Stimulated activated CD4-positive, alpha-beta T cell treated with anti-CD3 and anti-CD28 coated beads, Interleukin-2, amount 100 ng/mL, for 48 hours (primary cell): Measurements from ENCODE around the gene RAB10.
A peak's percentile ranks its signal among the peaks of the same experiment; 100 is the strongest.
"Not testable (repeated sequence)": the region's sequence is repeated elsewhere in the genome, so short reads cannot be mapped to it uniquely, and the experiment has no call there.

Experiments
- DNase-seq, 2 donors: peaks; one replicate each; pipeline ENCODE4 v3.0.0-alpha.2; 2020

The RAB10 gene

DNA sequence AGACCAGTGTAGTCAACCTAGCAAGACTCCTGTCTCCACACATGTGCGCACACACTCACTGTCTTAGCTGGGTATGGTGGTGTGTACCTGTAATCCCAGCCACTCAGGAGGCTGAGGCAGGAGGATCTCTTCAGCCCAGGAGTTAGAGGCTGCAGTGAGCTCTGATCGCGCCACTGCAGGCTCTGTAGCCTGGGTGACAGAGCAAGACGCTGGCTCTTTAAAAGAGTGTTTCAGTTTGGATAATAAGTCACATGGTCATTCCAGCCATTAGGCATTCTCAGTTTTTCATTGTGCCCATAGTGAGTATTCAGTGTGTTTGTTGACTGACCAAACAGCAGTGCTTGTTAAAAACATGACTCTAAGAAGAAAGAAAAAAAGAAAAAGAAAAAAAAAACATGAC is 31.0 kb downstream of the RAB10 start:
- DNase-seq, result no peak

DNA sequence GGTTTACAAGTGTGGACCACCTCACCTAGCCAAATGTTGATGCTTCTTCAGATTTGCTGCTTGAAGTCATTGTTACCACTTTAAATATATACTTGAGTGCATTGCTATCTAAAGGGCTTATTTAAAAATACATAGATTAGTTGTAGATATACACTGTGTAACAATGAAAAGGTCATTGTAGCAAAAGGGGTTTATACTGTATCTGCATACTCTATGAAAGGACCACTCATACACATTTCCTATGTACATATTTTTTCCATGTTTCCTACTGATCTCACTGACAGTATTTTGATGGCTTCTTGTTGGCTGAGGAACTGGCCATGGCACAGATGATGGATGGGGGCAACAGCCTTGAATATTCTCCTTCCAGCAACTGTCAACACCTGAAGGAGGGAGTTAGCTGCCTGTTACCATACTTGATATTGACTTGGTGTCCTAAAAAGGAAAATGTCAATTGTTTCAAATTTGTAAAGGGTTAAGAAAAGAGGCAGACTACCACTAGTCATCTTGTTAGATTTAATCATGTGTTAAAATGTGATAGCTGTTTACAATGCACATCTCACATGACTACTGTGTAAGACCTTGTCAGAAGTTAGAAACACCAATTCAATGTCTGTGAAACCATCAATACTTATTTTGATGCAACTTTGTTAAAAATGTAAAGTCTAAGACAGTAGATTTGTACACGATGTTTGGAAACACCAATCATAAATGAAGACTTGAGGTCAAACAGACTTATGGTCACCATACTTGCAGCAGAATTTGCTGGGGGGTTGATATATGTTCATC is 33.5 kb downstream of the RAB10 start:
- DNase-seq, result no peak

DNA sequence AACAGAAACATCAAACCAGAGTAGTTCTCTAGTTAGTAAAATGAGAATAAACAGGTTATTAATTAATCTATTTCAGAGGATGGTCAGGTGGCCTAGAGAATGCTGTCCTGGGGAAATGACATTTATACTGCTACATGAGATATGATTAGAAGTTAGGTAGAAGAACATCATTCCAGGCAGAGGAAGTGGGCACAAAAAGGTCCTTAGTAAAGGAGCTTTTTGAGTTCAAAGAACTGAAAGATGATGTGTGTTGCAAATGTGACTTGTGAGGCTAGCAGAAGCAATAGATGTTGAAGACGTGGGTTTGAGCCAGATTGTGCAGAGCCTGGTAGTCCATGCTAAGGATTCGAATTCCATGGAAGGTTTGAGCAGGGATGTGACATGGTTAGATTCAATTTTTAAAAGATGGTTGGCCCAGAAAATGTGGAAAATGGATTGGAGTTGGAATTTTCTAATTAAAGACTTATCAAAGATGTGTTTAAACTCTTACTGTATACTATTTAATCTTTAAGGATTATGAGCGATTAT is 34.2 kb downstream of the RAB10 start:
- DNase-seq, result no peak

DNA sequence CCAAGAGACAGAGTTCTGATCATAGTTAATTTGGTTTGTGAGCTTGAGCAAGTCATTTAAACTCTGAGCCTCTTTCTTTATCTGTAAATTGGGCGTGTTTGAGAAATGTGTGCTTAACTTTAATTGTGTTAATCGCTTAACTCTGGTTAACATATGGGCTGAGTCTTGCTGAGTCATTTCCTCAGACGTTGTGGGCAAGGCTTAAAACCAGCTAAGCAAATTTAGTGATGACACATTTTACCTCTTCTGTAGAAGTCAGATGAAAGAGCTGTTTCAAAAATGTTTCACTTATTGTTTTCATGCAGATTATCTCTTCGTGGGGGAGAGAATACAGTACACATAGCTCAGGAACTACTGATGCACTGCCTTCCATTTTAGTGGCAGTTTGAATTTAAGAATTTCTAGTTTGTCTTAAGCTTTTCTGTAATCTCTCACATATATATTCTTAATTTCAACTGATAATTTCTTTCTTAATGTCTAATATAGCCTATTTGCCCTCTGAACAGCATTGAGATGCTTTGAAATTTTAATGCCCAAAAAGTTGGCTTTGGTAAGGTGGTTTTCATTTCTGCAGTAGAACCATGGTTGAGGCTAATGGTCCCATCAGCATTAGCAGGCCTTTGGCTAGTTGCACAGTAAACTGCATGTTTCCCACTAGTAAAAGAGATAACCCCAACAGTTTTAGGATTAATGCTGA is 34.9 kb downstream of the RAB10 start:
- DNase-seq, result peak; percentile 21 to 26

DNA sequence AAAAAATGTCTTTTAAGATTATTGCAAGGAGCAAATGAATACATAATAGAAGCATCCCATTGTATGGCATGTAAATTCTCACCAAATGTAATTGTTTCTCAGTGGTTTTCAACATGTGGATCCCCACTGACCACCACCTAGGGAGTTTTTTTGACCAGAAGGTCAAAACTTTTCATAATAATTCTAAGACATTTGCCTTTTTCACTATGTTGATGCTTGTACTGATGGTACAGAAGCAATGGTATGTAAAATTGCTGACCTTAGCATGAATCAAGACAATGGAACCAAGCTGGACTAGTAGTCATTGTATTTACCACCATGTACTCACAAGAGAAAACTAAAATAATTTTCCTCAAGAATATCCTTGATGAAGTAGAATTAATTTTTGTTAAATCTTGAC is 36.8 kb downstream of the RAB10 start:
- no peak for DNase-seq

DNA sequence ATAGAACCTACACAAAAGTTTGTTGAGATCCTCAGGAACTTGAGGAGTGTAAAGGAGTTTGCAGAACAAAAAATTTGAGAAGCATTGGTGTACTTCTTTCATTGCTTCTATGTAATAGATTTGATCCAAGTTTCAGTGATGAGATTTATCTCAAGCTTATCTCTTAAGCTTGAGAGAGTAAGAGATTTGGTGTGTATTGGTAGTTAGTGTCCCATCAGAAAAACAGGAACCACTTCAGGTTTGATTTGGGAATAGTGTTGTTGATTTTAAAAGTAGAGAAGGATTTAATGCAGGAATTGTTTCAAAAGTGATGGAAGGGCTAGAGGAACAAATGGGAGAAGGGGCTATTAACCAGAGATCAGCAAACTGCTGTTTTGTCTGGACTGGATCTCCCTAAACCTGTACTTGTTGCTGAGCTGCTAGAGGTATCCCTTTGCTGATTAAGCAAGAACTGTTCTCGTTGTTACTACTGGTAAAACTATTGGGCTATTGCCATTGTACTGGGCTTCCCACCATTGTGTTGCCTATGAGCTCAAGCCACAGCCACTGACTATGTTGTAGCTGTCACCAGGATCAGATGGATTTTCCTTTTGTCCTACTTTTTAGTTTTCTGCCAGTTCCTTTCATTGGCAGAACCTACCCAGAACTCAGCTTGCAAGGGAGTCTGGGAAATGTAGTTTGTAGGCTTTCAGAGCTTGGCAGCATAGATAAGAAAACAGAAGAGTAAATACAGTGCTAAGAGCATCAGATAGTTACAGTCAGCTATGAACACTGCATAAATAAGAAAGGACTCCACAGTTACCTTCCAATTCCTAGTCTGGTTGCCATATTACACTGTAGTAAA is 39.3 kb downstream of the RAB10 start:
- no peak for DNase-seq

DNA sequence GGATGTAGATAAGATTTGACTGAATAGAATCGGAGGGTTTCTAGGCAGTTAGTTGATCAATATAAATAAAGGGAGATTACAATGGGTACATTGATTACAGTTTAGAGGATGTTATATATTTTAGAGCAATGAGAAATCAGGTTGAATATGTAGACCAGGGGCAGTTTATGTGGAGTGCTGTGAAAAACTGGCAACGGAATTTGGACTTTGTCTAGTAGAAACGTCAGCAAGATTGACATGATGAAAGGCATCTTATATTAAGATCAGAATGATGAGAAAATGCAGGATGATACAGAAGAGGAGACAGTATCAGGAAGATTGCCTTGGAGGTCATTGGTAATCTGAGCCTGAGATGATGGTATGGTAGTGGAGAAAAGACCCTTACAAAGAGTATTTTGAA is 39.9 kb downstream of the RAB10 start:
- DNase-seq, result no peak

DNA sequence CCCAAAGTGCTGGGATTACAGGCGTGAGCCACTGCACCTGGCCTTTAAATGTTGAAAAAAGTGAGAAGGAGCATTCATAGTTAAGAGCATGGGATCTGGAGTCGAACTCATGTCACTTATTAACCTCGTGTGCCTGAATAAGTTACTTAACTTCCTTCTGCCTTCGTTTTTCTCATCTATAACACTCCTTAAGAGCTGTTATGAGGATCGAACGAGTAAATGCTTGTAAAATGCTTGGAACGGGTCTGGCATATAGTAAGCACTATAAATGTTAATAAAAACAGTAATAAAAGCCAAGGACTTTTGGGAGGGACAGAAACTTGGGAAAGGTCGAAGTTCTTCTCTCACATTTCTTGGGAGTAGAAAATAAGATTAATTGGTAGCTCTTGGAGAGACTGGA is 40.8 kb downstream of the RAB10 start:
- no peak for DNase-seq

DNA sequence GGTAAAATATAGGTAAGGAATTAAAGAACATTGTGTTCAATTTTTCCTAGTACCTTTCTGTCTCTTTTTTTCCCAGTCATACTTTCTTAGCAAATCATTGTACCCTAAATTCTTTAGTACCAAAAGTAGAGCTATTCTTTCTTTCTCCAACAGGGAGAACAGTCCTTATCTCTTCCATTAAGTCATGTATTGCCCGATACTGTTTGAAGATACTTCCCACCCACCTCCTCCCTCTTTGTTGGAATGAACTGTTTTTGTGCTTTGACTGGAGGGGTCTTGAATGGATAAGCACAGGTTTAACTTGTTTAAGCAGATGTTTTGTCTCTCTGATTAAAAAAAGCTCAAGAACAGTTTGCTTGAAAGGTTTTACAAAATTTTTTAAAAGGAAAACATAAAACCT is 41.3 kb downstream of the RAB10 start:
- no peak for DNase-seq

DNA sequence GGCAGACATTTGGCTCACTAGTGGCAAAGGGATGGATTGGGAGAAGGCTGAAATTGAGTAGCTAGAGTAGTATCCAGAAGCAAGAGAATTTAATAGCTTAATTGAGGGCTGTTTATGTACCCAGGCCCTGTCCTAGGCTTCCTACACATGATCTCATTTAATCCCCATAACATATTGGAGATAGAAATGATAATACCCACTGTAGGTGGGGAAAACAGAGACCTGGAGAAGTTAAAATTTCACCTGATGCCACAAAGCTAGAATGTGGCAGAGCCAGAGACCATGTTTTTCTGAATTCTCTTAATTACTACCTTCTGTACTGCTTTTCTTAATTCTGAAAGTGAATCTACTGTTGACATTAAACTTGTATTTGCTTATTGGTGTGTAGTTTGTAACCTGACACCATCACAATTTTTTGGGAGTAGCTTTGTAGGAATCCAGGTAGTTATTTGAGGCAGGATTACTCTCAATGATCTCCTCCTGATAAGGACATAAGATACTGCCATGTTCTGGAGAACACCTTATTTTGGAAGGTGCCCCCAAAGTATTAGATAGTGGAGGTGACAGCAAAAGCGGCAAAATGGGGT is 42.2 kb downstream of the RAB10 start:
- DNase-seq, result no peak

DNA sequence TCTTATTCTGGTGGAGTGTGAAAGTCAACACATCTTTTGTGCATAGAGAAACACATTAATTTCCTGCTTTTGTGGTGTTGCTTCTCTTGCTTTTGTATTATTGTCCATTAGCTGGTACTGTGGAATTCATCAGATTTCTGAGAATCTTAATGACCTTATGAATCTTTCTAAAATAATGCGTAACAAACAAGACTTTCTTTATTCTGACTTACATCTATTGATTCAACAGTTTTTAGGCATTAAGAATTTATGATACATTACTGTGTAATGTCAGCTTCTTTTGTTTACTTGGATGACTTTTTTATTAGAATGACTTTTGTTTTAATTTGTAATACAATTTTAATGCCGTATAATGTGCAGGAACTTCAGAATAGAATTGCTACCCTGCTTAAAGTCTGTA is 43.4 kb downstream of the RAB10 start:
- DNase-seq, result no peak

DNA sequence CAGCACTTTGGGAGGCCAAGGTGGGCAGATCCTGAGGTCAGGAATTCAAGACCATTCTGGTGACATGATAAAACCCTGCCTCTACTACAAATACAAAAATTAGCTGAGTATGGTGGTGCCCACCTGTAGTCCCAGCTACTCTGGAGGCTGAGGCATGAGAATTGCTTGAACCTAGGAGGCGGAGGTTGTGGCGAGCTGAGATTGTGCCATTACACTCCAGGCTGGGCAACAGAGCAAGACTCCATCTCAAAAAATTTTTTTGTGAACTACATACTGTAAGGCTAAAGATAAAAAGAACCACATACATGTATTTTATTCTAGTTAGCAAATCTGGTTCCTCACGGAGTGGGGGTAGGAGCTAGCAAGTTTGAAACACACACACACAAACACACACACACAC is 45.1 kb downstream of the RAB10 start:
- DNase-seq, result no peak

DNA sequence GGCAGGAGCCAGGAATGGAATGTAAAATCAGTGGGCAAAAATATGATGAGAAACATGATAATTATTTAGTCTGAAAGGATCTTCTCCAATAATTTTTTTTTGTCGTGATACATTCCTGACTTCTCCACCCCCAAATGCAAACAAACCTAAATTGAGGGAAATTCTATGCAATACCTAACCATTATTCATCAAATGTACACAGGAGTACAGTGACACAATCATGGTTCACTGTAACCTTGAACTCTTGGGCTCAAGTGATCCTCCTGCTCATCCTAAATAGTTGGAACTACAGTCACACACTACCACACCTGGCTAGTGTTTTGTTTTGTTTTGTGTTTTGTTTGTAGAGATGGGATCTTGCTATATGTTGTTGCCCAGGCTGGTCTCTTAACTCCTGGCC is 46.5 kb downstream of the RAB10 start:
- DNase-seq, result no peak

DNA sequence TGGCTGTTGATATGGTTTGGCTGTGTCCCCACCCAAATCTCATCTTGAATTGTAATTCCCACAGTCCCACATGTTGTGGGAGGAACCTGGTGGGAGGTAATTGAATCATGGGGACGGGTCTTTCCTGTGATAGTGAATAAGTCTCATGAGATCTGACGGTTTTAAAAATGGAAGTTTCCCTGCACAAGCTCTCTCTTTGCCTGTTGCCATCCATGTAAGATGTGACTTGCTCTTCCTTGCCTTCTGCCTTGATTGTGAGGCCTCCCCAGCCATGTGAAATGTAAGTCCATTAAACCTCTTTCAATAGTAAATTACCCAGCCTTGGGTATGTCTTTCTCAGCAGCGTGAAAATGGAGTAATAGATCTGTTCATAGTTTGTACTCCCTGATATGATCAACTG is 47.0 kb downstream of the RAB10 start:
- not testable (repeated sequence) for DNase-seq

DNA sequence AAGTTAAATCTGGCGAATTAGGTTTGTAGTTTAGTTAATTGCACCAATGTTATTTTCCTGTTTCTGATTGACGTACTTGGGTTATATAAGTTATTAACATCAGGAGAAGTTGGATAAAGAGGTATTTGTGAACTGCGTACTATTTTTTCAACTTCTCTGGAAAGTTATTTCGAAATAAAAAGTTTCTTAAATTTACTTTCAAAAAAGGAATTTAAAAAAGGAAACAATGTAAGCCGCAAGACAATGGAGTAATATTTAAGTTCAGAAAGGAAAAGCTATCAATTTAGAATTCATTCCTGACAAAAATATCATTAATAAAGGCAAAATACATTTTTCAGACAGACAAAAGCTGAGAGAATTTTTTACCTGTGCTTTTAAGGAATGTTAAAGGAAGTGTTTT is 47.7 kb downstream of the RAB10 start:
- no peak for DNase-seq

DNA sequence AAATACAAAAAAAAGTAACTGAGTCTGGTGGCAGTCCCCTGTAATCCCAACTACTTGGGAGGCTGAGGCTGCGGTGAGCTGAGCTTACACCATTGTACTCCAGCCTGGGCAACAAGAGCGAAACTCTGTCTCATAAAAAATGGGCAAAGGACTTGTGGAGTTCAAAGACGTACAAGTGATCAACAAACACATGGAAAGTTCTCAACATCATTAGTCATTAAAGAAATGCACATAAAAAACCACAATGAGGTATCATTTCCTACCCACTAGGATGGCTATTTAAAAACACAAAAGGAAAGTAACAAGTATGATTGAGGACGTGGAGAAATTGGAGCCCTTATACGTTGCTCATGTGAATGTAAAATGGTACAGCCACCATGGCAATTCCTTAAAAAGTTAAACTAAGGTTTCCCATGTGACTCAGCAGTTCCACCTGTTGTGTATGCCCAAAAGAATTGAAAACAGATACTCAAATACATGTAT is 52.3 kb downstream of the RAB10 start:
- no peak for DNase-seq

DNA sequence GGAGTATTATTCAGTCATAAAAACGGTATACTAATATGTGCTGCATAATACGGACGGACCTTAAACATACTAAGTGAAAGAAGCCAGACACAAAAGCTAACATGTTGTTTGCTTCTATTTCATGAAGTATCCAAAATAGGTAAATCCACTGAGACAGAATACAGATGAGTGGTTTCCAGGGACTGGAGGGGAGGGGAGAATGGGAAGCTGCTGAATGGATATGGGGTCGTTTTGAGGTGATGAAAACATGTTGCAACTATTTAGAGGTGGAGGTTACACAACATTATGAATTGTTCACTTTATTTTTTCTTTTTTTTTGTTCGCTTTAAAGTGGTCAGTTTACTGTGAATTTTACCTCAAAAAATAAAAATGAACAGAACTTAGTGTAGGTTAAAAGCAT is 52.9 kb downstream of the RAB10 start:
- DNase-seq, result no peak

DNA sequence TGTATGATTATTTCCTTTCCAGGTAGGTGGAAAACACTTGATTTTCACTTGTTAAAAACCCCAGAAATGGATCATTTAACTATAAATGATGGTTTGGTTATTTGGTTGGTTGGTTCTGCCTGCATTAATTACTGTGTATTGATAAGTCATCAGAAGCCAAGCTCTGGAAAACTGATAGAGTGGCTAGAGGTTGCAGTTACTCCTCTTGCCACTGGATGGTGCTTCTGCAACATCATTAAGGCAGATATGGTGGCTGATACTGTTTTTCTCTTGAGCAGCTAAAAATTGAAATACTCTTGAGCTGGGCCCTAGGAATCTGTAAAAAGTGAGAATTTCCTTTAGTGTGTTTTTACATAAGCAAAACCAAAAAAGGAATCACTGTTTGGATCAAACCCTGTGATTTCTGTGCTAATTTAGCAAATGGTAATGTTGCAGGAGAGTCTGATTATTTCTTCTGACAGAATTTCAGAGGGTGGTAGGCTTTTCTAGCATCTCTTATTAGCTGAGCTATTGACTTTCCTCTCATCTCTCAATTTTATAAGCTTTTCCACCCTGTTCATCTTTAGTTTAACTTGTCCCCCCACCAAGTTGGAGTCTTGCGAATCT is 54.3 kb downstream of the RAB10 start:
- no peak for DNase-seq

DNA sequence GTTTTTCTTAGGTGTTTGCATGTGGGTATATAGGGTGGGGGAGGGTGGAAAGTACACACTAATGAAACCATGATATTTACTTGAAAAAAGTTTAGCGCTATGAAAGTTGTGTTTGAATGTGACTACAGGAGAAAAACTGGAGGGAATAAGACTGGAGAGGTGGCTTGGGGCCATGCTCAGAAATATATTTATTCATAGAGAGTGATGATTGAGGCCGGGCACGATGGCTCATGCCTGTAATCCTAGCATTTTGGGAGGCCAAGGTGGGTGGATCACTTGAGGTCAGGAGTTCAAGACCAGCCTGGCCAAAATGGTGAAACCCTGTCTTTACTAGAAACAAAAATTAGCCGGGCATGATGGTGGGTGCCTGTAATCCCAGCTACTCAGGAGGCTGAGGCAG is 55.0 kb downstream of the RAB10 start:
- DNase-seq, result not testable (repeated sequence)

DNA sequence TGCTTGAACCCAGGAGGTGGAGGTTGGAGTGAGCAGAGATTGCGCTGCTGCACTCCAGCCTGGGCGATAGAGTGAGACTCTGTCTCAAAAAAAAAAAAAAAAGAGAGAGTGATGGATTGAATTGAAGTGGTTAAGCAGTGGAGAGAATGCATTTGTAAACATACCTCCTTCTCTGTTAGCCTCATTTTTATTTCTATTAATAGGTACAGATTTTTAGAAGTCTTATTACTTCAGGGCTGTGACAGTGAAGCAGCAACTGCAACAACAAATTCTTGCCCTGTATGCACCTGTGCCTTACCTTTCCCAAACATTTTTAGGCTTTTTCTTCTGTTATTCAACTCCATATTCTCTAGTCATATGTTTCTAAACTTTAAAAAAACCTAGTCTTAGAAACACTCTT is 55.5 kb downstream of the RAB10 start:
- DNase-seq, result no peak

DNA sequence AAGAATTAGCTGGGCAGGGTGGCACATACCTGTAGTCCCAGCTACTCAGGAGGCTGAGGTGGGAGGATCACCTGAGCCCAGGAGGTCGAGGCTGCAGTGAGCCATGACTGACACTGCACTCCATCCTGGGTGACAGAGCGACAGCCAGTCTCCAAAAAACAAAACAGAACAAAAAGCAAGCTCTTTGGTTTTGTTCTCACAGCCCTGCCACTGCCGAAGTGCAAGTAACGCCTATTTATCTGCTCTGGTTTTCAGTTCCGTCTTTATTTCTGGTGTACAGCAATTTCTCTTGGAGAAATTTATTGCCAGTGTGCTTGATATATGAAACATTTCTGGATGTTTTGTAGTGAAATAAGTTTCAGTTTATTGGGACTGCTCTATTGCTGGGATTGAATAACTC is 61.9 kb downstream of the RAB10 start:
- no peak for DNase-seq

DNA sequence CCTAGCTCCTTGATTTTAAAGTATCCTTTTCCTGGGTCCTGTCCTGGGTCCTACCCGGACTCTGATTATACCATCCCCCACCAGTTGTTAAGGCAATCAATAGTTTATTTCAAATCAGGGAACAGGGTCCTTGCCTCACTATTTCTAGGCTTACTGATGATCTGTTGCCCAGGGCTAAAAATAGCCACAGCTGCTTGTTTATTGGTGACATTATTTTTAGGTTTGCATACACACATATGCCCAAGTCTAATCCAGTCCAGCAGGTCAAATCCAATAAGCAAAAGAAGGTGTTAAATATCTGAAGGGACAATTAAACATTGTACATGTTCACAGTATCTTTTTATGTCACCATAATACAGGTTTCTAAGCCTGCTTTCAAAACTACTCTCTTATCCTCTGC is 66.0 kb downstream of the RAB10 start:
- no peak for DNase-seq

DNA sequence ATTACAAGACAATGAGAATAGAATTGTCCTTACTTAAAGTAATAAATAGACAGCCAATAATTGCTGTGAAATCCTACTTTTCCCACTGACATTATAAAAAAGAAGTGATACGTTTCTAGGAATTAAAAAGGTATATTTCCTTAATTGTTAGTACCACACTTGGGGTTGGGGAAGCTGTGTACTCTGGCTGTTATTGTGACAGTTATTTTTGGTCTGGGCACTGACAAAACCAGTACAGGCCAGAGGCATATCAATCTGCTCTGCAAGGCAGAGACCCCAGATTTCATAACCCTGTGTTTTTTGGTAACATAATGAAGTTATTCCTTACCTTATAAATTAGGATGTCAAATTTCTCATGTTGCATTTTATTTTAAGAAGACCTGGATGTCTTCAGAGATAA is 66.5 kb downstream of the RAB10 start:
- DNase-seq, result no peak
